Epithelial cell of proximal tubule (primary cell): ENCODE measurements around the gene EIPR1. TPM values are rescaled to one million over a fixed set of nuclear protein-coding genes. Genes with fewer than 3 reads are reported as not detected.
"Not testable (repeated sequence)": the region's sequence is repeated elsewhere in the genome, so short reads cannot be mapped to it uniquely, and the experiment has no call there.

Experiments used
- DNase-seq: peaks from one replicate; pipeline ENCODE4 v3.0.0-alpha.2; 2011; ENCODE audit warnings: low read depth
- H3K4me3 ChIP-seq: 2 replicates; pipeline ENCODE4 v1.5.1; 2011; ENCODE audit warnings: low read depth, mild to moderate bottlenecking, low read length
- total RNA-seq: library from RNA; depleted of rRNA; stranded (reverse); fragments of >200 nt; gene quantifications from 2 replicates; pipeline ENCODE4 v1.2.3, GENCODE V29; 2015
- TF ChIP-seq, protein P1 (sequence below): conservative IDR thresholded peaks from 2 replicates; pipeline ENCODE4 v1.5.1; 2012; ENCODE audit warnings: low read depth, mild to moderate bottlenecking, low read length

Gene EIPR1
- total RNA-seq, 1 donor from 2014 or later: 43.9 TPM

DNA sequence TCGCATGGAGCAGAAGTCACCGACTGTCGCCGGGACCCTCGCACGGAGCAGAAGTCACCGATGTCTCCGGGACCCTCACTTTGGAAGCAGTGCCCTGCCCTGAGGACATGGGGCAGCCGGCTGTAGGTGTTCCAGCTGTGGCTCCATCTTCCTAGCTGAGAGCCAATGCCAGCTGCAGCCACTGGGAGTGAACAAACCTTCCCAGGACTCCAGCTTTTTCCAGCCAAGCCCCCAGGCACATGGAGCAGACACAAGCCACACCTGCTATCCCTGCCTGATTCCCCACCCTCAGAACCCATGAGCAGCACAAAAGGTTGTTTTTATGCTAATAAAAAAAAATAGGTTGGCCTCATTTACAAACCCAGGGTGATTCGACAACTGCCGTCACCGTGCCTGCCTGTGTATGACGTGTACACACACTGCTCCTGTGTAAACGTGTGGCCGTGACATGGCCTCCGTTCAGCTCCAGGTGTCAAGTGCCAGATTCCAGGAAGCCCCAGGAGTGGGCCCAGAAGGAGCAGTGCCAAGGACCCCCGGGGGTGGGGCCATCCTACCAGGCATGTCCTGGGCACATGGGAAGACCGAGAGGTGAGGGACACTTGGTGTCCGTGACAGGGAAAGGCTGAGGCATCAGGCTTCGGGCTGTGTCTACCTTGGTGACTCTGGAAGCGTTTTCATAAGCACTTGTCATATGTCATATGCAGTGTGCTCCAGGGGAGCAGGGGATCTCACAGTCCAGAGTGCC is 91.5 kb downstream of the EIPR1 start:
- TF ChIP-seq, protein P1, sequence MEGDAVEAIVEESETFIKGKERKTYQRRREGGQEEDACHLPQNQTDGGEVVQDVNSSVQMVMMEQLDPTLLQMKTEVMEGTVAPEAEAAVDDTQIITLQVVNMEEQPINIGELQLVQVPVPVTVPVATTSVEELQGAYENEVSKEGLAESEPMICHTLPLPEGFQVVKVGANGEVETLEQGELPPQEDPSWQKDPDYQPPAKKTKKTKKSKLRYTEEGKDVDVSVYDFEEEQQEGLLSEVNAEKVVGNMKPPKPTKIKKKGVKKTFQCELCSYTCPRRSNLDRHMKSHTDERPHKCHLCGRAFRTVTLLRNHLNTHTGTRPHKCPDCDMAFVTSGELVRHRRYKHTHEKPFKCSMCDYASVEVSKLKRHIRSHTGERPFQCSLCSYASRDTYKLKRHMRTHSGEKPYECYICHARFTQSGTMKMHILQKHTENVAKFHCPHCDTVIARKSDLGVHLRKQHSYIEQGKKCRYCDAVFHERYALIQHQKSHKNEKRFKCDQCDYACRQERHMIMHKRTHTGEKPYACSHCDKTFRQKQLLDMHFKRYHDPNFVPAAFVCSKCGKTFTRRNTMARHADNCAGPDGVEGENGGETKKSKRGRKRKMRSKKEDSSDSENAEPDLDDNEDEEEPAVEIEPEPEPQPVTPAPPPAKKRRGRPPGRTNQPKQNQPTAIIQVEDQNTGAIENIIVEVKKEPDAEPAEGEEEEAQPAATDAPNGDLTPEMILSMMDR: no peak
- no peak overlapping the region for H3K4me3 ChIP-seq
- DNase-seq: no peak

DNA sequence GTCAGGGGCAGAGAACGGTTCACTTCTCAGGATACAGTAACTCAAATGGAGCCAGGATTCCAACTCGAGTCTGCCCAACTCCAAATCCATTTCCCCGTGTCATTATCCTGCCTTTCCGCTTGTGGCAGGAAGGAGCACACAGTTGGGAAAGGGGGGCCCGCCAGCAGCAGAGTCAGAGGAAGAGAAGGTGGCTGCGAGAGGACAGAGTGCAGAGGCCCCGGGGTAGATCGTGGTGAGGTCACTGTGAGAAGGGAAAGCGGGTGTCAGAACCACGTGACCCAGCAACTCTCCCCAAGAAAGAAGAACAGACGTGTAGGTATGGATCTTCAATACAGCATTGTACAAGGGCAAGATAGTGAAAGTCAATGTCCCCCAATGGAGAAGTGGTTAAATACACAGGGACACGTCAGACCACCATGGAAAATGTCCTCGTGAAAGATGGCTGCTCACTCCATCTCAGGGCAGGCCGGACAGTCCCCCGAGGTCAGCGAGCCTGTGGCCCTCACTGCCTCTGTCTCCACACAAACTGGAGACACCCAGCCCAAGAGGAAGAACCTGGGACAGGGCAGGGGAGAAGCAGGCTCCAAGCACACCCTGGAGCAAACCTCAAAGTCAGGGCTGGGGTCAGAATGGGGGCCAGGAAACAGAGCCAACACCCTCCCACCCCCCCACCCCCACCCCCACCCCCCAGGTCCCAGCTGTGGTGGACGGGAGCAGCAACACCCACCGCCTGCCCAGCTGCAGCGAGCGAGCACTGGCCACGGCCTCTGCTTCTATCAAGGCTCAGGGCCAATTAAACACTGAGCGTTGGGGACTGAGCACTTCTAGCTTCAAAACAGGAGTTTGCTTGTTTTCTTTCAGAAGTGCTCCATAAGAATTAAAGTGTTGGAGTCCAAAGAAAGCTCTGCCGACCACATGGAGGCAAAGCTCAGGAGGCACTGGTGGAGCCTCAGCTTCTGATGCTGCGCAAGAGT is 92.7 kb downstream of the EIPR1 start:
- DNase-seq: no peak
- TF ChIP-seq, protein P1: no peak
- H3K4me3 ChIP-seq: no peak overlapping the region

DNA sequence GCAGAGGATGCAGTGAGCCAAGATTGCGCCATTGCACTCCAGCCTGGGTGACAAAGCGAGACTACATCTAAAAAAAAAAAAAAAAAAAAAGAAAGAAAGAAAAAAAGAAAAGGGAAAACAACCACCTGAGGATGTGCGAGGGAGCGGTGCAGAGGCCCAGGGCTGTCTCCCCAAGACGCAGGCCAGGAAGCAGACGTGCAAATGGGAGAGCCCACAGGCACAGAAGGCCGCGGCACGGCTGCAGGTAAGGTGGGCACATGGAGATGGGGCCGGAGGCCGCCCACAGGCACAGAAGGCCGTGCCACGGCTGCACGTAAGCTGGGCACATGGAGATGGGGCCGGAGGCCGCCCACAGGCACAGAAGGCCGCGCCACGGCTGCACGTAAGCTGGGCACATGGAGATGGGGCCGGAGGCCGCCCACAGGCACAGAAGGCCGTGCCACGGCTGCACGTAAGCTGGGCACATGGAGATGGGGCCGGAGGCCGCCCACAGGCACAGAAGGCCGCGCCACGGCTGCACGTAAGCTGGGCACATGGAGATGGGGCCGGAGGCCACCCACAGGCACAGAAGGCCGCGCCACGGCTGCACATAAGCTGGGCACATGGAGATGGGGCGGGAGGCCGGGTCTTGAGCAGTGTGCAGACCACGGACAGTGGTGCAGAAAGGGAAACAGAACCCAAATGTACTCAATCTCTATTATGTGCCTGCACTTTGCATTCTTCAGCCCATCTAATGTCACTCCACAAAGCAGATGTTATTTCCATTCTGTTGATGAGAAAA is 93.6 kb downstream of the EIPR1 start:
- not testable (repeated sequence) for DNase-seq, H3K4me3 ChIP-seq

DNA sequence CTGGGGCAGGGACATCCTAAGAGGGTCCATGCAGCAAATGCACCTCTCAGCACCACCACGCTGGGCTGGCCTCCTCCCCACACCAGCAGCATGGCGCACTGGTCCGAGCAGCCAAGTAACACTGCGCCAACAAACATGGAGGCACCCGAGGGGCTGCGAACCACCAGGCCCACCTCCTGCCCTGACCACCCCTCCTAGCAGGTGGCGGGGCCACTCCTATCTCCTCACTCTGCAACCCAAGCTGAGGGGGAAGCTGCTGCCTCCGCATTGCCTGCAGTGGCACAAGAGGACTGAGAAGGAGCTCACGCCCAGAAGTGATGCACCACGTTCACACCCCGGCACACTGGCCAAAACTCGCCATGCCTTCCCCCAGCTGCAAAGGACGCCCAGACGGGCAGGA is 94.4 kb downstream of the EIPR1 start:
- TF ChIP-seq, protein P1: no peak
- no peak overlapping the region for H3K4me3 ChIP-seq
- no peak for DNase-seq

DNA sequence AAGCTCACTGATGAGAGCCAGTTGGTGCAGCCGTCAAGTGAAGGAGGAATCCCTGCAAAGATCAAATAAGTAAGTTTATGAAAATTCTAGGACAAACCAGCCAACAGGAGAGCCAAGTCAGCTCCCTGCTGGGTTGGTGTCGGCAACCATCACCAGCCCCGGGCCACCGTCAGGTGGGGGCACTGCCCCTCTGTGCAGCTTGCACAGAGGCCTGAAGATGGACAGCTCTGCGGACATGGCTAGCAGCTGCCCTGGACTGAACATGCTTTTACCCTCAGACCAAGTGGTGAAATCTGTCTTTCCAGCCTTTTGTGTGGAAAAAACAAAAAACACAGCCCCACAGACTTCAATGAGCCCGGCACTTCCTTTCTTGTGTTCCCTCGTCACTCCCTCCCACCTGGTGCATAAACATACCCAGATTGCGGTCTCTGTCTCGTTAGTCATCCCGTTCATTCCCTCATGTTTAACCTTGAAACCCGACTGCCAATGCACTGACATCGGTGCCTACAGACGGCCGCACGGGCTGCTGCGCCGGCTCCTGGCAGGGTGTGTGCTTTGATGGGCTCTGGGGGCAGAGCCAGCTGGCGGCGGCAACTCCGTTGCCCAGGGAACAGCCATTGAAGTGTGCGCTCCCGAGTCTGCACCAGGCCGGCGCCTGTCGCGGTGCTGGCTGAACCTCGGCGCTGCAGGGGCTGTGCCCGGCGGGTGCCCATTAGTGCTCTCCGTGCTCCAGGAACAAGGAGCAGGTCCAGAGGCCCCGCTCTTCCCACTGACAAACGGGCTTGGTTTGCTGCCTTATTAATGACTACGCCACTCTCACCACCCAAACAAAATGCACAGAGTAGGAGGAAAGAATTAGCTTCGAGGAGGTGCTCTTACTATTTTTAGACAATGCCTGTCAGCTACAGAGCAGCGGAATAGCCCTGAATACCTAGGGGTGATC is 95.3 kb downstream of the EIPR1 start:
- peak overlapping the region; percentile 31 for H3K4me3 ChIP-seq
- DNase-seq: peak; percentile 76
- TF ChIP-seq, protein P1: no peak

DNA sequence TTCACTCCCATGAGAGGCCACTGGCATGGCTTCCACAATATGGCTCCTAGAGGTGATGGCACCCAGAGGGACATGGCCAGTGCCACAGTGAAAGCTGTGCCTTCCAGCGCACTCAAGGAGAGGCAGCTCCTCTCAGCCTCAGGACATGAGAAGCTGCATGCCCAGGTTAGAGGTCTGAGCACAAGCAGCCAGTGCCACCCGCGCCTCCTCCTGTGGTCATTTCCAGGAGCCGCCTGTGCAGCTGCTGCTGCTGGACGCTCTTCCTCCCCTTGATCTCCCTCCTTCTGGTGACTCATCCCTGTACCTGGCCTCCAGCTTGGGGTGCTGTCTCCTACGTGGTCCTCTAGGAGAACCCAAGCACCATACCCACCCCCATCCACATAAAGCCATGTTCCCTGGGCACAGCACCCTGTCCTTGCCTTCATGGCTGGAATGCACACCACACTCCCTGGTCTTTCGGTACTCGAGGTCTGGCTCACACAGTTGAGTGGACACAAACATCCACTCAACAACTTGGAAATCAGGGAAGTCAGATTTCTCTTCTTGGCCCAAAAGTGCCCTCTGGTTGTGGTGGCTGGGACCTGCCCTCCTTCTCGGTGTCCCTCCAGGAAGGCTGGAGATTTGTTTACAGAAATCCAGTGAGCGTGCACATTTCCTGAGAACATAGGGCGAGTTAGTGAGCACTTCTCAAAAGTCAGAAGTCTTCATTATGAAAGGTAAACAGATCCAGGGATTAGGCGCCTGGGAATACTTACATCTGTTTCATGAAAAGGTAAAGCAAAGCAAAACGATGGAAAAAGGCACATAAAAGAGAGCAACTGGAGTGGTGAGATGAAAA is 96.7 kb downstream of the EIPR1 start:
- no peak overlapping the region for H3K4me3 ChIP-seq
- no peak for DNase-seq
- TF ChIP-seq, protein P1: peak; percentile 20
